SK-N-MC (cell line): ENCODE measurements around the gene SIPA1L3.

Source experiments
- EZH2 ChIP-seq: fragments of 200-600 bp; sonication (generic); IDR thresholded peaks from one replicate; pipeline ENCODE4 v1.6.1; 2017; ENCODE audit warnings: antibody characterized with exemption
- FOXP2 ChIP-seq: optimal IDR thresholded peaks from 2 replicates; pipeline ENCODE3; 2011; ENCODE audit warnings: mild to moderate bottlenecking, moderate library complexity; ENCODE audit not compliant: insufficient read depth; ENCODE audit errors: extremely low read length, control extremely low read depth
- POLR2AphosphoS5 ChIP-seq: IDR thresholded peaks from 2 replicates; pipeline ENCODE4 v1.6.1; 2012; ENCODE audit warnings: mild to moderate bottlenecking, low read depth, low read length, borderline replicate concordance

- no peak for TF ChIP-seq POLR2AphosphoS5
- no peak for TF ChIP-seq EZH2
- no peak for TF ChIP-seq FOXP2
These were observed 316.1 kb downstream of the SIPA1L3 start for GRCh38 chr19:38223119-38223523.
